DND-41 (cell line): ENCODE data around the gene DPF1.

Experiments
- ATAC-seq: fragments of 200-7000 bp; cut with Tn5 transposase; 3 replicates; pipeline ENCODE4 v1.9.1; 2021; ENCODE audit warnings: low read depth; ENCODE audit not compliant: insufficient read depth
- DNase-seq: peaks from one replicate; pipeline ENCODE4 v3.0.0-alpha.2; 2020
- H2AFZ ChIP-seq: 2 replicates; pipeline ENCODE4 v1.6.0; 2012; ENCODE audit warnings: low read depth, low read length
- H3K27ac ChIP-seq: 2 replicates; pipeline ENCODE4 v1.5.1; 2012; ENCODE audit warnings: low read length, inconsistent platforms
- H3K27me3 ChIP-seq: fragments of 200-600 bp; sonication (generic); 2 replicates; pipeline ENCODE4 v1.6.0; 2012; ENCODE audit warnings: low read length, mild to moderate bottlenecking, inconsistent platforms; ENCODE audit not compliant: insufficient read depth, poor library complexity
- H3K36me3 ChIP-seq: 2 replicates; pipeline ENCODE4 v1.5.1; 2012; ENCODE audit warnings: low read length, inconsistent platforms; ENCODE audit not compliant: insufficient read depth
- H3K4me1 ChIP-seq: 2 replicates; pipeline ENCODE4 v1.5.1; 2012; ENCODE audit warnings: mild to moderate bottlenecking, low read length; ENCODE audit not compliant: insufficient read depth
- H3K4me2 ChIP-seq: 2 replicates; pipeline ENCODE4 v1.6.0; 2012; ENCODE audit warnings: mild to moderate bottlenecking, moderate library complexity, low read length, inconsistent platforms; ENCODE audit not compliant: insufficient read depth
- H3K4me3 ChIP-seq, 2 experiments: fragments of 200-600 bp in 1 of 2; shearing (Covaris generic) in 1 of 2; 2 replicates each; pipeline ENCODE4 v1.5.1; 2012 to 2016; ENCODE audit warnings: inconsistent platforms in 2 of 2, low read length in 2 of 2, mild to moderate bottlenecking in 2 of 2, low read depth in 1 of 2, moderate library complexity in 1 of 2
- H3K79me2 ChIP-seq: 2 replicates; pipeline ENCODE4 v1.6.0; 2012; ENCODE audit warnings: low read length, inconsistent platforms; ENCODE audit not compliant: insufficient read depth
- H3K9ac ChIP-seq: 2 replicates; pipeline ENCODE4 v1.6.0; 2012; ENCODE audit warnings: low read depth, mild to moderate bottlenecking, inconsistent platforms, low read length, moderate library complexity
- H3K9me3 ChIP-seq: 2 replicates; pipeline ENCODE4 v1.5.1; 2012; ENCODE audit warnings: low read length, moderate library complexity, mild to moderate bottlenecking, inconsistent platforms; ENCODE audit not compliant: insufficient read depth, severe bottlenecking
- H4K20me1 ChIP-seq: 2 replicates; pipeline ENCODE4 v1.6.0; 2012; ENCODE audit warnings: low read length; ENCODE audit not compliant: insufficient read depth
- EZH2 ChIP-seq: IDR thresholded peaks from 3 replicates; pipeline ENCODE4 v1.6.1; 2012; ENCODE audit warnings: borderline replicate concordance, low read depth, mild to moderate bottlenecking, moderate library complexity, low read length, inconsistent platforms; ENCODE audit not compliant: severe bottlenecking
- TF ChIP-seq, protein P1 (sequence below): IDR thresholded peaks from 2 replicates; pipeline ENCODE4 v1.5.1; 2012; ENCODE audit warnings: borderline replicate concordance, low read length, moderate library complexity, mild to moderate bottlenecking; ENCODE audit not compliant: poor library complexity, severe bottlenecking; ENCODE audit errors: extremely low read depth

Gene DPF1

DNA sequence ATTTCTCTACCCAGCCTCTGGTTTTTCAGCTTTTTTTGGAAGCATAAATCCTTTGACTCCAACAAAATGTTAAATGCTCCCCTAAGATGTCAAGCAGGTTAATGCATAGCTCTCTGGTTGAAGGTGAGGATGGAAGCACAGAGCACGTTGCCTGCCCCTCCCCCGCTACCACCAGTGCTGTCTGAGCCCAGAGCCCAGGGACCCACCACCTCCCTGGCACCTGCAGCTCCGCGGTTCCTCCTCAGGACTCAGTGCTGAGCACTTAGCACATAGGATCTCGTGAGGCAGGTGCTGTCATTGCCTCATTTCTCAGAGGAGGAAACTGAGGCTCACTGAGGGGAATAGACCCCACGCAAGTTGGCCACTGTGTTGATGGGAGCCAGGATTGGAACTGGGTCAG lies 48.6 kb downstream of the DPF1 start:
- ATAC-seq (no peak), DNase-seq (no peak)
- H3K4me3 ChIP-seq: no peak overlapping the region
- no peak overlapping the region for H2AFZ ChIP-seq
- H3K36me3 ChIP-seq: peaks cover under 1% of the 10 kb centered on the region; the same call in 1 of the 2 replicates
- H3K27ac ChIP-seq: no peak overlapping the region
- no peak overlapping the region for H3K4me2 ChIP-seq
- H3K4me1 ChIP-seq: no peaks in the 10 kb centered on the region
- no peaks in the 10 kb centered on the region for H3K27me3 ChIP-seq
- H4K20me1 ChIP-seq: 0 out of 2 replicates have a peak, but pooled peaks cover 2% of the 10 kb centered on the region
- no peak overlapping the region for H3K9ac ChIP-seq
- TF ChIP-seq, protein P1, sequence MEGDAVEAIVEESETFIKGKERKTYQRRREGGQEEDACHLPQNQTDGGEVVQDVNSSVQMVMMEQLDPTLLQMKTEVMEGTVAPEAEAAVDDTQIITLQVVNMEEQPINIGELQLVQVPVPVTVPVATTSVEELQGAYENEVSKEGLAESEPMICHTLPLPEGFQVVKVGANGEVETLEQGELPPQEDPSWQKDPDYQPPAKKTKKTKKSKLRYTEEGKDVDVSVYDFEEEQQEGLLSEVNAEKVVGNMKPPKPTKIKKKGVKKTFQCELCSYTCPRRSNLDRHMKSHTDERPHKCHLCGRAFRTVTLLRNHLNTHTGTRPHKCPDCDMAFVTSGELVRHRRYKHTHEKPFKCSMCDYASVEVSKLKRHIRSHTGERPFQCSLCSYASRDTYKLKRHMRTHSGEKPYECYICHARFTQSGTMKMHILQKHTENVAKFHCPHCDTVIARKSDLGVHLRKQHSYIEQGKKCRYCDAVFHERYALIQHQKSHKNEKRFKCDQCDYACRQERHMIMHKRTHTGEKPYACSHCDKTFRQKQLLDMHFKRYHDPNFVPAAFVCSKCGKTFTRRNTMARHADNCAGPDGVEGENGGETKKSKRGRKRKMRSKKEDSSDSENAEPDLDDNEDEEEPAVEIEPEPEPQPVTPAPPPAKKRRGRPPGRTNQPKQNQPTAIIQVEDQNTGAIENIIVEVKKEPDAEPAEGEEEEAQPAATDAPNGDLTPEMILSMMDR: no peak
- TF ChIP-seq EZH2: no peak
- H3K9me3 ChIP-seq: peaks cover 10% of the 10 kb centered on the region
- H3K79me2 ChIP-seq: no peaks in the 10 kb centered on the region

DNA sequence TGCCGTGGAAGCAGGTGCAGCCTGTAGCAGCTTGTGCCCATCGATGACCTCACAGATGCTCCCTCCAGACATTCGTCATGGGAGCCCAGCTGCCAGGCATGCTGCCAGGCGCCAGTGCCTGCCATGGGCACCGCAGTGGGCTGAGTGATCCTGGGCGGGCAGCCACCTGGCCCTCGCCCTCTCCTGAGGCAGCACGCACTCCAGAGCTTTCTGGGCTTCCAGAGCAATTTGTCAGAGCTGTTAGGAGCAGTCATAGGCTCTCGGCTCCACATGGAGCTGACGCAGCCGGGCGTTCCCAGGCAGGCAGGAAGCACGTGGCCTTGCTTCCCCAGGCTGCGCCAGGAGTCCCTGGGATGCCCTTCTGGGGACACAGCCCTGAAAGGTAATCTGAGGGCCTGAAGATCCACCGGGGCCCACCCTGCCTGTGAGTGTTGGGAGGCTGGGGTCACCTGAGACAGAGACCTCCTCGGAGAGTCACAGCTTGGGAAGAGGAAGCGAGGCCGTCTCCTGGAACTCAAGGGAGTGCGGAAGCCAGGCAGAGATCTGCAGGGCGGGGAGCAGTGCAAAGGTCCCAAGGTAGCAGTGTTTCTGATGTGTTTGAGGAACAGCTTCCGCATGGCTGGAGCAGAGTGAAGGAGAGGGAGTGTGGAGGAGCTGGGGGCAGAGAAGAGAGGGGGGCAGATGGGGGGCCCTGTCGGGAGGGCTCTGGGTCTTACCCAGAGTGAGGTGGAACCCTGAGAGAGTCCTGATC lies 50.6 kb downstream of the DPF1 start:
- Histone ChIP-seq H3K4me1 (no peaks in the 10 kb centered on the region), H3K9me3 (no peaks in the 10 kb centered on the region), H3K27ac (no peak overlapping the region), H3K79me2 (no peaks in the 10 kb centered on the region), H3K4me2 (no peak overlapping the region), H2AFZ (no peak overlapping the region), H3K36me3 (no peaks in the 10 kb centered on the region), H3K4me3 (no peak overlapping the region), H4K20me1 (0 out of 2 replicates have a peak, but pooled peaks cover 3% of the 10 kb centered on the region), H3K27me3 (no peaks in the 10 kb centered on the region), H3K9ac (no peak overlapping the region)
- ATAC-seq (no peak), DNase-seq (no peak)
- TF ChIP-seq, protein P1: no peak
- no peak for TF ChIP-seq EZH2

DNA sequence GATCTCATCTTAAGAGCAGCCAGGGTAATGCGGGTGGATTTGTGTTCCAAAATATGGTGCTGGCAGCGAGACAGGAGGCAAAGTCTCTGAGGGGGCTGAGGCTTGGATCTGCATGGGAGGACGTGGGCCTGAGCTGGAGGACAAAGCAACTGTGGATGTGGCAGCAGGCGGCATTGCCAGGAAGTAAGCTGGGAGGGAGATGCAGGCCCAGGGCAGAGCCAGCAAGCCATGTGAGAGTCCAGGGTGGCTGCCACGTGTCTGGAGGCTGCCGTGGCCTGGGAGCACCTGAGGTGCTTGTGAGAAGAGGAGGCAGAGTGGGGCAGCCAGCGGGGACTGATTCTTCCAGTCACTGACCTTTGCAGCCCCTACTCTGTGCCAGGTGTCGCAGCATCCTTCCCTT lies 52.0 kb downstream of the DPF1 start:
- H4K20me1 ChIP-seq: 0 out of 2 replicates have a peak, but pooled peaks cover 3% of the 10 kb centered on the region
- H3K27ac ChIP-seq: no peak overlapping the region
- no peaks in the 10 kb centered on the region for H3K79me2 ChIP-seq
- H3K4me1 ChIP-seq: no peaks in the 10 kb centered on the region
- DNase-seq (no peak), ATAC-seq (no peak)
- TF ChIP-seq EZH2: no peak
- H3K36me3 ChIP-seq: 0 out of 2 replicates have a peak, but pooled peaks cover 6% of the 10 kb centered on the region
- no peak overlapping the region for H3K9ac ChIP-seq
- H3K4me3 ChIP-seq: no peak overlapping the region
- no peak overlapping the region for H3K4me2 ChIP-seq
- H2AFZ ChIP-seq: no peak overlapping the region
- no peaks in the 10 kb centered on the region for H3K9me3 ChIP-seq
- no peaks in the 10 kb centered on the region for H3K27me3 ChIP-seq

DNA sequence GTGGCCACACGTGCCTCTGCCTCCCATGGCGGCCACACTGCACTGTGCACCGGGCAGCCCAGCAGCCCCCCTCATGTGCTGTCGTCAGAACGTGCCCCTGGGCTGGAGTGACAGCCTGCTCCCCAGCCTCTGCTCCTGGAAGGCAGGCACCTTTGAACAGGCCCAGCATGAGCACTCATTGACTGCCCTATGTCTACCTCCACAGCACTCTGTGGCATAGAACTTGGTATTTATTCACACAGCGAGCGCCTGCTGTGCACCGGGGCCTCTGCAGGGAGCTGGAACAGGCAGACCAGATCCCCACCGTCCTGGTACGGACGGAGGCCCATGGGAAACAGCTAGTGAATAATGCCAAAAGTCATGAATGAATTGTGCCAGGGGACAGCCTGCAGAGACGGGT lies 53.7 kb downstream of the DPF1 start:
- no peak for ATAC-seq

More for the DNA sequence above, 53.7 kb downstream of the DPF1 start:
- Histone ChIP-seq H3K4me2 (no peak overlapping the region), H2AFZ (no peak overlapping the region), H3K36me3 (0 out of 2 replicates have a peak, but pooled peaks cover 10% of the 10 kb centered on the region), H4K20me1 (0 out of 2 replicates have a peak, but pooled peaks cover 3% of the 10 kb centered on the region), H3K9me3 (no peaks in the 10 kb centered on the region), H3K4me3 (no peak overlapping the region), H3K27ac (no peak overlapping the region), H3K79me2 (no peaks in the 10 kb centered on the region), H3K27me3 (no peaks in the 10 kb centered on the region), H3K4me1 (no peaks in the 10 kb centered on the region), H3K9ac (no peak overlapping the region)
- no peak for TF ChIP-seq EZH2
- TF ChIP-seq, protein P1: no peak
- DNase-seq: no peak
